NCI-H345 (cell line): ENCODE data around the gene OPN4.

Experiments used
- DNase-seq: peaks from one replicate; lab custom pipeline; 2025; lab: John Stamatoyannopoulos, UW

The OPN4 gene

GRCh38 chr10:86662186-86663045 is 8.1 kb downstream of the OPN4 start:
- DNase-seq = no peak

GRCh38 chr10:86663046-86663345 is 8.6 kb downstream of the OPN4 start:
- DNase-seq = no peak

- no peak for DNase-seq
Measured at GRCh38 chr10:86663576-86664339, 9.4 kb downstream of the OPN4 start.

- no peak for DNase-seq
Measured at GRCh38 chr10:86664341-86665217, 10.2 kb downstream of the OPN4 start.

GRCh38 chr10:86665218-86665607 is 10.9 kb downstream of the OPN4 start:
- no peak for DNase-seq

- no peak for DNase-seq
Measured at GRCh38 chr10:86665868-86666267, 11.5 kb downstream of the OPN4 start.

- DNase-seq = no peak
Measured at GRCh38 chr10:86666538-86666937, 12.2 kb downstream of the OPN4 start.

GRCh38 chr10:86667421-86668181 is 13.3 kb downstream of the OPN4 start:
- DNase-seq = no peak

GRCh38 chr10:86668297-86669165 is 14.2 kb downstream of the OPN4 start, which contains the start of gene LDB3:
TSS of gene LDB3 (plus strand) at chr10:86668511. CDS start at chr10:86668692, 181 bp downstream.
- peak; percentile 63 for DNase-seq

GRCh38 chr10:86670290-86670811 is 16.0 kb downstream of the OPN4 start:
- DNase-seq = no peak

GRCh38 chr10:86670876-86671275 is 16.5 kb downstream of the OPN4 start:
- DNase-seq = no peak

GRCh38 chr10:86671419-86671818 is 17.1 kb downstream of the OPN4 start:
- DNase-seq = no peak

GRCh38 chr10:86671985-86672710 is 17.8 kb downstream of the OPN4 start:
- DNase-seq = no peak

- peak; percentile 5 for DNase-seq
Measured at GRCh38 chr10:86673216-86673826, 19.0 kb downstream of the OPN4 start.

GRCh38 chr10:86673827-86674581 is 19.7 kb downstream of the OPN4 start:
- no peak for DNase-seq

- no peak for DNase-seq
Measured at GRCh38 chr10:86674912-86675311, 20.6 kb downstream of the OPN4 start.

- DNase-seq = no peak
Measured at GRCh38 chr10:86677374-86677773, 23.0 kb downstream of the OPN4 start.

GRCh38 chr10:86678999-86679792 is 24.8 kb downstream of the OPN4 start:
- DNase-seq = no peak
